Lower leg skin (tissue), 3 donors: ENCODE measurements around the gene TMEM59.
"Not testable (repeated sequence)": the region's sequence is repeated elsewhere in the genome, so short reads cannot be mapped to it uniquely, and the experiment has no call there.

Source experiments
- POLR2A ChIP-seq, 2 donors: fragments of 450-650 bp; IDR thresholded peaks; one replicate each; pipeline ENCODE4 v1.6.1; 2016 to 2017; ENCODE audit warnings: antibody characterized with exemption in 2 of 2, mild to moderate bottlenecking in 1 of 2, moderate library complexity in 1 of 2
- TF ChIP-seq, protein P1 (sequence below), 3 donors: fragments of 450-650 bp; IDR thresholded peaks; one replicate each; pipeline ENCODE4 v1.5.1; 2016; ENCODE audit warnings: antibody characterized with exemption in 3 of 3, mild to moderate bottlenecking in 3 of 3, moderate library complexity in 2 of 3

DNA sequence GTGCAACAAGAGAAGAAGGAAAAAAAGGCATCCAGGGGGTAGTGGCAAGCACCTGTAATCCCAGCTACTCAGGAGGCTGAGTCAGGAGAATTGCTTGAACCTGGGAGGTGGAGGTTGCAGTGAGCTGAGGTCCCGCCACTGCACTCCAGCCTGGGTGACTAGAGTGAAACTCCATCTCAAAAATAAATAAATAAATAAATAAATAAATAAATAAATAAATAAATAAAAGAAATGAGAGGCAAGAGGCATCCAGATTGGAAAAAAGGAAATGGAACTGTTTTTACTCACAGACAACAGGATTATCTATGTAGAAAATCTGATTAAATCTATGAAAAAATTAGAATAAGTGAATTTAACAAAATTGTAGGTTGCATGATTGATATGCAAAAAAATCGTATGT, 58.5 kb downstream of the TMEM59 start:
- TF ChIP-seq, protein P1, sequence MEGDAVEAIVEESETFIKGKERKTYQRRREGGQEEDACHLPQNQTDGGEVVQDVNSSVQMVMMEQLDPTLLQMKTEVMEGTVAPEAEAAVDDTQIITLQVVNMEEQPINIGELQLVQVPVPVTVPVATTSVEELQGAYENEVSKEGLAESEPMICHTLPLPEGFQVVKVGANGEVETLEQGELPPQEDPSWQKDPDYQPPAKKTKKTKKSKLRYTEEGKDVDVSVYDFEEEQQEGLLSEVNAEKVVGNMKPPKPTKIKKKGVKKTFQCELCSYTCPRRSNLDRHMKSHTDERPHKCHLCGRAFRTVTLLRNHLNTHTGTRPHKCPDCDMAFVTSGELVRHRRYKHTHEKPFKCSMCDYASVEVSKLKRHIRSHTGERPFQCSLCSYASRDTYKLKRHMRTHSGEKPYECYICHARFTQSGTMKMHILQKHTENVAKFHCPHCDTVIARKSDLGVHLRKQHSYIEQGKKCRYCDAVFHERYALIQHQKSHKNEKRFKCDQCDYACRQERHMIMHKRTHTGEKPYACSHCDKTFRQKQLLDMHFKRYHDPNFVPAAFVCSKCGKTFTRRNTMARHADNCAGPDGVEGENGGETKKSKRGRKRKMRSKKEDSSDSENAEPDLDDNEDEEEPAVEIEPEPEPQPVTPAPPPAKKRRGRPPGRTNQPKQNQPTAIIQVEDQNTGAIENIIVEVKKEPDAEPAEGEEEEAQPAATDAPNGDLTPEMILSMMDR (IDR thresholded peaks at IDR 0.05) = not testable (repeated sequence)
- not testable (repeated sequence) for TF ChIP-seq POLR2A (IDR thresholded peaks at IDR 0.05)
